ENCODE results near the gene MAGI2. TPM values are rescaled to one million over a fixed set of nuclear protein-coding genes. Genes with fewer than 3 reads are reported as not detected.

Gene MAGI2
- total RNA-seq, 1 donor from 2014 or later, result 10.7 TPM

DNA sequence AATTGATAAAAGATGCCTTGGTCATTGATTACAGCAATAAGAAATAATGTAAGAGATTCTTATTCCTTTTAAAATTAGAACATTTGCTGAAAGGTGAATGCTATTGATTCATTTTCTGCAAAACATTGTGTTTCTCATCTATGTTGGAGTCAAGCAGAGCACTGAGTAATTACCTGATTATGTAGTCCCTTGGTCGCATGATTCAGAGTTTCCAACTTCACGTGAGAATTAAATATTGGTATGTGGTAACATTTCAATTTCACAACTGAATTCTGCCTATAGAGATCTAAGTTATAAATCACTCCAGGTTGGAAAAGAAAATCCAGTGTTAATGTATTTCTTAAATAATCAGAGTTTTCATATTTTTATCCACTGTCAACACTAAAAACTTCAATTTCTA, 953.5 kb downstream of the MAGI2 start:
- TF ChIP-seq CTCF (IDR thresholded peaks at IDR 0.05), result no peak
- Mint-ChIP-seq H3K36me3 (ENCODE audit: unreplicated experiment) (no peaks in the 10 kb centered on the region), H3K4me1 (ENCODE audit: unreplicated experiment) (no peaks in the 10 kb centered on the region), H3K27ac (ENCODE audit: unreplicated experiment) (no peak overlapping the region), H3K4me3 (ENCODE audit: unreplicated experiment) (no peak overlapping the region), H3K9me3 (ENCODE audit: unreplicated experiment) (no peaks in the 10 kb centered on the region), H3K27me3 (ENCODE audit: unreplicated experiment) (peaks cover 5% of the 10 kb centered on the region)
- no peak for DNase-seq (ENCODE audit: extremely low spot score, unreplicated experiment)

- no peak for DNase-seq (ENCODE audit: extremely low spot score, unreplicated experiment)
- no peak overlapping the region for H3K4me3 Mint-ChIP-seq (ENCODE audit: unreplicated experiment)
- no peaks in the 10 kb centered on the region for H3K4me1 Mint-ChIP-seq (ENCODE audit: unreplicated experiment)
- H3K27ac Mint-ChIP-seq (ENCODE audit: unreplicated experiment), result no peak overlapping the region
- peaks cover 6% of the 10 kb centered on the region for H3K27me3 Mint-ChIP-seq (ENCODE audit: unreplicated experiment)
- H3K36me3 Mint-ChIP-seq (ENCODE audit: unreplicated experiment), result no peaks in the 10 kb centered on the region
- TF ChIP-seq CTCF (IDR thresholded peaks at IDR 0.05), result no peak
- H3K9me3 Mint-ChIP-seq (ENCODE audit: unreplicated experiment), result no peaks in the 10 kb centered on the region
Measured at GRCh38 chr7:78499283-78499682, 954.2 kb downstream of the MAGI2 start.

DNA sequence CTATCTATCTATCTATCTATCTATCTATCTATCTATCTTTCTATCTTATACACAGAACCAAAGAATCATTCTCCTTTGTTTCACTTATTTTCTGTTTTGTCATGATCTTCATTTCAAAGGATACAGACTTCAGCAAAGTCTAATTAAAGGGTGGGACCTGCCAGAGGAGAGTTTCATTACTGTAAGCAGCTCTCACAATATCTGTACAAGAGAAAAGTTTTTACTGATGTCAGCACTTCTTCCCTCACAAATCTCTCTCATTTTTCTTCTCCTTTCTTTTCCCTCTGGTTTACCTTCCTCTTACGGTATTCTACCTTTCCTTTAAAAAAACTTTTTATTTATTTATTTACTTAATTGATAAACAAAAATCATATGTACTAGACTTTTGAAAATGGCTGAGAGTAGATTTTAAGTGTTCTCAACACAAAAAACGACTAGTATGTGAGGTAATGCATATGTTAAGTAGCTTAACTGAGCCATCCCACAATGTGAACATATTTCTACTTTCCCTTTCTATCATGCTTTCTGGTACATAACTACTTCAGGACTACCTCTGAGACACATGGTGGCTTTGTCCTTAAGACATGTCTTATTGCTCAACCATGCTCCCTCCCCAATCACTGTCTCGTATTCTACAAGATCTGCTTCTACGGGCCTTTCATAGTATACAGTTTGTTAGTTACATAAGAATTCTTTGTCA, 955.6 kb downstream of the MAGI2 start:
- Mint-ChIP-seq H3K27ac (ENCODE audit: unreplicated experiment) (no peak overlapping the region), H3K9me3 (ENCODE audit: unreplicated experiment) (no peaks in the 10 kb centered on the region), H3K27me3 (ENCODE audit: unreplicated experiment) (peaks cover 5% of the 10 kb centered on the region), H3K36me3 (ENCODE audit: unreplicated experiment) (no peaks in the 10 kb centered on the region), H3K4me3 (ENCODE audit: unreplicated experiment) (no peak overlapping the region), H3K4me1 (ENCODE audit: unreplicated experiment) (no peaks in the 10 kb centered on the region)
- no peak for TF ChIP-seq CTCF (IDR thresholded peaks at IDR 0.05)
- no peak for DNase-seq (ENCODE audit: extremely low spot score, unreplicated experiment)

GRCh38 chr7:78496096-78496630, 957.3 kb downstream of the MAGI2 start:
- Mint-ChIP-seq H3K4me1 (ENCODE audit: unreplicated experiment) (no peaks in the 10 kb centered on the region), H3K27me3 (ENCODE audit: unreplicated experiment) (peaks cover 10% of the 10 kb centered on the region), H3K36me3 (ENCODE audit: unreplicated experiment) (no peaks in the 10 kb centered on the region), H3K27ac (ENCODE audit: unreplicated experiment) (no peak overlapping the region), H3K4me3 (ENCODE audit: unreplicated experiment) (no peak overlapping the region), H3K9me3 (ENCODE audit: unreplicated experiment) (no peaks in the 10 kb centered on the region)
- no peak for DNase-seq (ENCODE audit: extremely low spot score, unreplicated experiment)
- TF ChIP-seq CTCF (IDR thresholded peaks at IDR 0.05), result no peak

DNA sequence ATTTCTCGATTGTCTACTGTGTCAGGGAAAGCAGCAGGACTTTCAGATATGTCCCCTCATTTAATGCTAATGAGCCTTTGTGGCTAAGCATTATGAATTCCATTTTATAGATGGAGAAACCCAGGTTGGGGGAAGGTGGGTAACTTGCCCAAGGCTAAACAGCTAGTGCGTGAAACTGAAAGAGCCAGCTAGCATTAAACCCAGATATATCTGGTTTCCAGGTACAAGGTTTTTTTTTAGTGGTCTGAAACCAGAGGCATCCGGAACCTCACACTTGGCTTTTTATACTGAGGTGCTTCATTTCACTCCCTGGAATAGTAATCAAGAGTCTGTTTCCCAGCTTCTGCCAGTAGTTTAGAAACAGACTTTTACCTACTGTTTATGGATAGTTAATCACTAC, 960.1 kb downstream of the MAGI2 start:
- H3K36me3 Mint-ChIP-seq (ENCODE audit: unreplicated experiment), result no peaks in the 10 kb centered on the region
- H3K4me1 Mint-ChIP-seq (ENCODE audit: unreplicated experiment), result no peaks in the 10 kb centered on the region
- no peaks in the 10 kb centered on the region for H3K9me3 Mint-ChIP-seq (ENCODE audit: unreplicated experiment)
- no peak overlapping the region for H3K27ac Mint-ChIP-seq (ENCODE audit: unreplicated experiment)
- TF ChIP-seq CTCF (IDR thresholded peaks at IDR 0.05), result no peak
- H3K4me3 Mint-ChIP-seq (ENCODE audit: unreplicated experiment), result no peak overlapping the region
- DNase-seq (ENCODE audit: extremely low spot score, unreplicated experiment), result no peak
- H3K27me3 Mint-ChIP-seq (ENCODE audit: unreplicated experiment), result peaks cover 7% of the 10 kb centered on the region

Data from osteocyte (in vitro differentiated cells).